Hypothalamus (tissue), 51 donors: ENCODE results near the gene CCDC127.
"Not testable (repeated sequence)": the region's sequence is repeated elsewhere in the genome, so short reads cannot be mapped to it uniquely, and the experiment has no call there.

Experiments used
- DNase-seq, 51 donors: peaks; one replicate each; lab custom pipeline; 2025; lab: John Stamatoyannopoulos, UW

The CCDC127 gene

GRCh38 chr5:217494-218456 lies at the start of gene CCDC127, which contains the start of gene SDHA:
TSS of gene CCDC127 (minus strand) at chr5:218153. CDS start at chr5:216849, 1,304 bp downstream.
TSS of gene SDHA (plus strand) at chr5:218320. CDS start at chr5:218356, 36 bp downstream.
- DNase-seq, result peak; percentile 47 to 98 (median 89)

DNA sequence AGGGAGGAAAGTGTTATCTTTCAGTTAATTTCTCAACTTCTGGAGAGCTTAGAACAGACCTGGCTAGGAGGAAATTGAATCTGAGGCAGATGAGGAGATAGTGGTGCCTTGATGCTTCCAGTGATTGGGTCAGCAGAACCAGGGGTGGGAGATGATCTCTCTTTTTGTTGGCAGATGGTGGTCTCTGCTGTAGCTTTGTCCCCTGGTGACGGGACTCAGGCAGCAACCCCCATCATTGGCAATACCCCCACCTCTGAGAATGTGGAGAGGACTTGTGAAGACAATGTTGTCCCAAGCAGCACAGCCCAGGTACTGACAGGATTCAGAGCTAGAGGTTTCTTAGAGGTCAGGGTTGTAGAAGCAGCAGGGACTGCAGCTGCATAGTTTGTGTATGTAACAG lies 49.8 kb upstream of the CCDC127 start:
- DNase-seq, result no peak

DNA sequence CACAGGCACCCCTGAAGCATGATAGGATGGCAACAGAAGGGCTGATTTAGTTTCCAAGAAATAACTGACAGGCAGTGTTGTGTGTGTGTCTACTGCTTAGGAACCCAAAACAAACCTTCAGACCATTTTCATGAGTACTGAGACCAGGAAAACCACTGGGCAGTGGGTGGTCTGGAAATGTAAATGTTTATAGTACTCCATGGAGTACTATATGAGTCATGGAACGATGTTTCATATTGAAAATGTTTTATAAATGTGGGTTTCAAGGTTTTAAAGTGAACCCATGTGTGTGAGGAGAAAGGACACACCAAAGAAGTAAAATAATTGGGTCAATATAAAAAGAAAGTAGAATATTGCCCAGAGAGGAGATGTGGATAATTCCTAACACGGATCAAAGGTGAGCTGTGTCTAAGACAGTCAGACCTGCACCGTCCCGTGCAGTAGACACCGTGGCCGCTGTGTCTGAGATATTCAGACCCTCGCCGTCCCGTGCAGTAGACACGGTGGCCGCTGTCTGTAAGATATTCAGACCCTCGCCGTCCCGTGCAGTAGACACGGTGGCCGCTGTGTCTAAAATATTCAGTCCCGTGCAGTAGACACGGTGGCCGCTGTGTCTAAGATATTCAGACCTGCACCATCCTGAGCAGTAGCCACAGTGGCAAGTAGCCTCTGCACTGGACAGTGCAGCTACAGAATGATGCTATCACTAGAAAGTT lies 48.5 kb upstream of the CCDC127 start:
- DNase-seq, result not testable (repeated sequence)

- no peak for DNase-seq
These were observed 46.4 kb upstream of the CCDC127 start for GRCh38 chr5:264338-264737.

GRCh38 chr5:263275-263974 lies 45.5 kb upstream of the CCDC127 start:
- DNase-seq, result not testable (repeated sequence)

DNA sequence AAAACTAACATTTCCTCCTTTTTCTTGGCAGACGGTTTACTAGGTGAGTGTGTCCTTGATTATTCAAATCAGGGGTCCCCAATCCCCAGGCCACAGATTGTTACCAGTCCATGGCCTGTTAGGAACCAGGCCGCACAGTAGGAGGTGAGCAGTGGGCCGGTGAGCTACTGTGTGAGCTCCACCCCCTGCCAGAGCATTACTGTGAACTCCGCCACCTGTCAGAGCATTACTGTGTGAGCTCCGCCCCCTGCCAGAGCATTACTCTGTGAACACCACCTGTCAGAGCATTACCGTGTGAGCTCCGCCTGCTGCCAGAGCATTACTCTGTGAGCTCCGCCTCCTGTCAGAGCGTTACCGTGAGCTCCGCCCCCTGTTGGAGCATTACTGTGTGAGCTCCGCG lies 39.2 kb upstream of the CCDC127 start:
- DNase-seq, result no peak

- not testable (repeated sequence) for DNase-seq
These were observed 38.4 kb upstream of the CCDC127 start for GRCh38 chr5:256347-256746.

DNA sequence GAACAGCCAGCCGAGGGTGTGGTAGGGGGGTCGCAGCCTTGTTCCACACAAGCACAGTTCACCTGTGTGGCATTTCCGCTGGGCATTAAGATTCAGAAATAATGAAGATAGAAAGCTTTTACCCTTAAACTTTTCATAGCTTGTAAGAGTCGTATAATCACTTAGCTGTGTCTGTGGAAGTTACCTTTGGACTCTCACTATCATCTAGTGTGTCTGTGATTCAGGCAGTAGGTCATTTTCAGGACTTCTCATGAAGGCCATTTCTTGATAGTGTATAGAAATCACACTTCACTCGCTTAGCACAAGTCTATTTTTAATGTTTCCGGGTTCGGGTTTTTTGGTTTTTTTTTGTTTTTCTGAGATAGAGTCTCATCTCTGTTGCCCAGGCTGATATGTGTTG lies 37.2 kb upstream of the CCDC127 start:
- DNase-seq, result not testable (repeated sequence)

DNA sequence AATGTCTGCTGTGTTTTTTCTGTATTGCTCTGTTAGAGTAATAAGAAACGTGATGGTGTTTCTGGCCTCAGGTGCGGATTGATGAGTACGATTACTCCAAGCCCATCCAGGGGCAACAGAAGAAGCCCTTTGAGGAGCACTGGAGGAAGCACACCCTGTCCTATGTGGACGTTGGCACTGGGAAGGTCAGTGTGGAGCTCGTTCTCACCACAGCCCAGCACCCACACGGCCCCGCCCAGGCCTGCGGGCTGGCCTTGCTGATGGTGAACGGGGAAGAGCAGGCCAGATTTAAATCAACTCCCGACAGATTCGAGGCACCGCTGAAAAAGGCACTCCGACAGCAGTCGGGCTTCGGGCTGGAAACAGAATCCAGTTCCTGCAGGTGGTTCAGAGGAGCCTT lies 36.4 kb upstream of the CCDC127 start:
- not testable (repeated sequence) for DNase-seq

DNA sequence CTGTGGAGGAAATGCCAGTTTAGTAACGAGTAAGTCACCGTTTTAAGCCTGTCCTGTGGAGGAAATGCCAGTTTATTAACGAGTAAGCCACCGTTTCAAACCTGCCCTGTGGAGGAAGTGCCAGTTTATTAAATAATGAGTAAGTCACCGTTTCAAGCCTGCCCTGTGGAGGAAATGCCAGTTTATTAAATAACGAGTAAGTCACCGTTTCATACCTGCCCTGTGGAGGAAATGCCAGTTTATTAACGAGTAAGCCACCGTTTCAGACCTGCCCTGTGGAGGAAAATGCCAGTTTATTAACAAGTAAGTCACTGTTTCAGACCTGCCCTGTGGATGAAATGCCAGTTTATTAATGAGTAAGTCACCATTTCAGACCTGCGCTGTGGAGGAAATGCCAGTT lies 34.6 kb upstream of the CCDC127 start:
- no peak for DNase-seq

DNA sequence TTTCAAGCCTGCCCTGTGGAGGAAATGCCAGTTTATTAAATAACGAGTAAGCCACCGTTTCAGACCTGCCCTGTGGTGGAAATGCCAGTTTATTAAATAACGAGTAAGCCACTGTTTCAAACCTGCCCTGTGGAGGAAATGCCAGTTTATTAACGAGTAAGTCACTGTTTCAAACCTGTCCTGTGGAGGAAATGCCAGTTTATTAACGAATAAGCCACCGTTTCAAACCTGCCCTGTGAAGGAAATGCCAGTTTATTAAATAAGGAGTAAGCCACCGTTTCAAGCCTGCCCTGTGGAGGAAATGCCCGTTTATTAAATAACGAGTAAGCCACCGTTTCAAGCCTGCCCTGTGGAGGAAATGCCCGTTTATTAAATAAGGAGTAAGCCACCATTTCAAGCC lies 34.0 kb upstream of the CCDC127 start:
- DNase-seq, result not testable (repeated sequence)

- not testable (repeated sequence) for DNase-seq
These were observed 33.6 kb upstream of the CCDC127 start for GRCh38 chr5:251538-251937.

- DNase-seq, result not testable (repeated sequence)
These were observed 33.1 kb upstream of the CCDC127 start for GRCh38 chr5:251016-251415.

DNA sequence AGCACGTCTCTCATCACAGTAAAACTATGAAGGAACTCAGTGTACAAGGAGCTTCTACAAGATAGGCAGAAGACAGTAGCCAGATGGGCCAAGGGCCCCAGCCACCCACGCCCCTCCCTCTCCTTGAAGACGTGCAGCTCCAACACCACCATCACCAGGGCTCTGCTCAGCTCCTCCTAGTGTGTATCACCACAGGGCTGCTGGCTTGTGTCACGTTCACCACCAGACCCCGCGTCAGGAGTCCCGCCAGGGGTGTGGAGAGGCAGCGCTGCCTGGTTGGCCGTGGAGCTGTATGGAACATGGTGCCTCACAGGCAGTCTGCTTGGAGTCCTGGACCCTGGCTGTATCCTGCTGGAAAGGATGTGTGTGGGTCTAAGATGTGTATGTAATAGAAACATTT lies 32.4 kb upstream of the CCDC127 start:
- DNase-seq, result not testable (repeated sequence)

DNA sequence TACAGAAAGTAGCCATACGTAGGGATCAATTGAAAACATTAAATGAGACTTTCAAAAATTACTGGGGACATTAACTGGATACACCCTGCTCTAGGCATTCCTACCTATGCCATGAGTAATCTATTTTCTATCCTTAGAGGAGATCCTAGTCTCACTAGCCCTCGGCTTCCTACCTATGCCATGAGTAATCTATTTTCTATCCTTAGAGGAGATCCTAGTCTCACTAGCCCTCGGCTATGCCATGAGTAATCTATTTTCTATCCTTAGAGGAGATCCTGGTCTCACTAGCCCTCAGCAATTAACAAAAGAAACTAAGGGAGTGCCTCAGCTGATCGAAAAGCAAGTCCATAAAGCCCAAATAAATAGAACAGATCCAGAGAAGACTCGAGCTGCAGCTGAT lies 27.8 kb upstream of the CCDC127 start:
- not testable (repeated sequence) for DNase-seq

GRCh38 chr5:243683-244367 lies 25.9 kb upstream of the CCDC127 start:
- not testable (repeated sequence) for DNase-seq

GRCh38 chr5:241045-241669 lies 23.2 kb upstream of the CCDC127 start:
- DNase-seq, result not testable (repeated sequence)

DNA sequence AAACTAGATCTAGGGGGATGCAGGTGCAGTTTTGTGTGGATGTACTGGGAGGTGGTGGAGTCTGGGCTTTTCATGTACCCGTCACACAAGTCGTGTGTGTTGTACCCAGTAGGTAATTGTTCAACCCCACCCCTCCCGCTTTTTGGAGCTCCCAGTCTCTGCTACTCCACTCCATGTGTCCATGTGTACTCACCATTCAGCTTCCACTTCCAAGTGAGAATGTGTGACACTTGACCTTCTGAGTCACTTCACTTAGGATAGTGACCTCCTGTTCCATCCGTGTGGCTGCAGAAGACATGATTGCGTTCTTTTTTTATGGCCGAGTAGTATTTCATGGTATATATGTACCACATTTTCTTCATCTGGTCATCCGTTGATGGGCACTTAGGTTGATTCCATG lies 22.6 kb upstream of the CCDC127 start:
- DNase-seq, result not testable (repeated sequence)

- peak in 1 of 51 donors; percentile 22 for DNase-seq
These were observed 20.0 kb upstream of the CCDC127 start for GRCh38 chr5:237931-238330.

GRCh38 chr5:235527-235926 lies 17.6 kb upstream of the CCDC127 start:
- DNase-seq, result not testable (repeated sequence)
